KOPT-K1 (cell line): ENCODE measurements around the gene STK24.
"Not testable (repeated sequence)": the region's sequence is repeated elsewhere in the genome, so short reads cannot be mapped to it uniquely, and the experiment has no call there.

Source experiments
- H3K27ac ChIP-seq: fragments of 200-600 bp; sonication (generic); 2 replicates; pipeline ENCODE4 v1.5.1; 2016; ENCODE audit warnings: antibody characterized with exemption, mild to moderate bottlenecking, low read depth, low read length; ENCODE audit not compliant: poor library complexity, severe bottlenecking
- H3K36me3 ChIP-seq: fragments of 200-600 bp; sonication (generic); 2 replicates; pipeline ENCODE4 v1.5.1; 2017; ENCODE audit warnings: antibody characterized with exemption, mild to moderate bottlenecking, low read length, moderate library complexity; ENCODE audit not compliant: insufficient read depth
- H3K9me3 ChIP-seq: fragments of 200-600 bp; sonication (generic); 2 replicates; pipeline ENCODE4 v1.5.1; 2017; ENCODE audit warnings: antibody characterized with exemption, low read length, mild to moderate bottlenecking; ENCODE audit not compliant: insufficient read depth, poor library complexity, severe bottlenecking

STK24 gene

GRCh38 chr13:98571955-98572662, 4.8 kb downstream of the STK24 start:
- Histone ChIP-seq H3K36me3 (no peaks in the 10 kb centered on the region), H3K27ac (peak overlapping the region; percentile 67), H3K9me3 (peaks cover 8% of the 10 kb centered on the region)

DNA sequence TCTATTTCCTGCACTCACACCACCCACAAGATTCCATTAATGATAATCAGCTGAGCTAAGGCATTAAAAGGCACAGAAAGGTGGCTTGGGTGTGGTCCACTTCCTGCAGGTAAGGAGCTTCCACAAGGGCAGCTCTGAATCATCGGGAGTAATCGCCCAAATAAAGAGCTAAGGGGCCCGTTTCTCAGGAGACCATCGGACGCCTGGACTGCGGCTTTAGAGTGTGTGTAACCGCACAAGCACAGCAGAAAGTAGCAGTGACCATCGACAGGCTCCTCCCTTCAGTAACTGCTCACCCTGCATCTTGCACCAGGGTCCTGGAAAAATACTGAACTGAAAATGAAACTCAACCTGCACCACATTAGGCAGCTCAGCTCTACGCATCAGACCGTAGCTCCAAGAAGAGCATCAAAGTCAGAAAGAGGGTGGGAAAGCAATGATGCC, 6.0 kb downstream of the STK24 start:
- peak overlapping the region; percentile 67 for H3K27ac ChIP-seq

DNA sequence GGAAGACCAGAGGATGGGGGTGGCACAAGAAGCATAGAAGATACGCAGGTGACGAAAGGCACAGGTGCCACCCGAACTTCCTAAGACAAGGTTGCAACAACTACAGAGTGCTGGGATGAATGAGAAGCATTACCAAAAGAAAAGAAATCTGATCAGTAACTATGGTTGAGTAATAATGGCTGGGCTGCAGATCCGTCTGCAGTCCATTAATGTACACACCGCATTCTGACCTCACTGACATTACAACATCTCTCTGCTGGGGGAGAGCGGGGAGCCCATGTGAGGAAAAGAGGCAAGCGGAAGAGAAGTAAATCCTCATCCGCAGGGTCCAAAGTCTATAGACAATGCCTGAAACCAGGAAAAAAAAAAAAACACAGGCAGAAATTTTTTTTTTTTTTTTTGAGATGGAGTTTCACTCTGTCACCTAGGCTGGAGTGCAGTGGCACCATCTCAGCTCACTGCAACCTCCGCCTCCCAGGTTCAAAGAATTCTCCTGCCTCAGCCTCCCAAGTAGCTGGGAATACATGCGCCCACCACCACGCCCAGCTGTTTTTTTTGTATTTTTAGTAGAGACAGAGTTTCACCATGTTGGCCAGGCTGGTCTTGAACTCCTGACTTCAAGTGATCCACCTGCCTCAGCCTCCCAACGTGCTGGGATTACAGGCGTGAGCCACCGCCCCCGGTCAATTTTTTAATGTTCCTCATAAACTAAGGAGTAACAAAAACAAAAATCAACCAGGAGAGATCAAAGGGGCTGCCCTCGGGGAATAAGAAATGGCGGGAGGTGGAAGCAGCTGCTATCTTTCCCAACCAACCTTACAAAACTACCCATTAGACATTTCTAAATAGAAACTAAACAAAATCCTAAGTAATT, 7.2 kb downstream of the STK24 start:
- not testable (repeated sequence) for H3K27ac ChIP-seq, H3K9me3 ChIP-seq, H3K36me3 ChIP-seq

More for the DNA sequence above, 6.0 kb downstream of the STK24 start:
- Histone ChIP-seq H3K36me3 (no peaks in the 10 kb centered on the region), H3K9me3 (peaks cover 8% of the 10 kb centered on the region)

DNA sequence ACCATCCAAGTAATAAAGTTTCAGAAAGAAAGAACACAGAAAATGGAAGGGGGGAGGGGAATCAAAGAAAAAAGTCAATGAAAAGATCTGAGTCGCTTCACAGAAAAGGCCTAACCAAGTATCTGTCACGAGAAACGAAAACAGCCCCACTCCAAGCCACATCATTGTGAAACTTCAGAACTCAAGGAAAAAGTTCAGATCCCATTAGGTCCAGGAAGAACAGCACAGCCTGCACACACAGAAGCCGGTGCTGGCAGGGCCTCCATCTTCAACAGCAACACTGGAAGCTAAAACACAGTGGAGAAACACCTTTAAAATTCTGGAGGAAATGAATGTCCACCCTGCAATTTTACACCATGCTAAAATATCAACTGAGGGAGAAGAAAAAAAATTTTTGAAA, 8.0 kb downstream of the STK24 start:
- Histone ChIP-seq H3K36me3 (no peaks in the 10 kb centered on the region), H3K9me3 (peaks cover 8% of the 10 kb centered on the region), H3K27ac (no peak overlapping the region)

- H3K27ac ChIP-seq = no peak overlapping the region
- H3K36me3 ChIP-seq = no peaks in the 10 kb centered on the region
- peaks cover 8% of the 10 kb centered on the region for H3K9me3 ChIP-seq
Measured at GRCh38 chr13:98567140-98567539, 9.8 kb downstream of the STK24 start.

GRCh38 chr13:98565726-98566565, 11.0 kb downstream of the STK24 start:
- peaks cover 8% of the 10 kb centered on the region for H3K9me3 ChIP-seq
- no peak overlapping the region for H3K27ac ChIP-seq

GRCh38 chr13:98564204-98564603, 12.7 kb downstream of the STK24 start:
- peaks cover 5% of the 10 kb centered on the region for H3K9me3 ChIP-seq
- H3K27ac ChIP-seq = peak overlapping the region; percentile 71
- H3K36me3 ChIP-seq = no peaks in the 10 kb centered on the region

More at GRCh38 chr13:98565726-98566565, 11.0 kb downstream of the STK24 start:
- no peaks in the 10 kb centered on the region for H3K36me3 ChIP-seq

GRCh38 chr13:98563071-98563470, 13.8 kb downstream of the STK24 start:
- Histone ChIP-seq H3K9me3 (no peaks in the 10 kb centered on the region), H3K27ac (peak overlapping the region; percentile 71), H3K36me3 (no peaks in the 10 kb centered on the region)

DNA sequence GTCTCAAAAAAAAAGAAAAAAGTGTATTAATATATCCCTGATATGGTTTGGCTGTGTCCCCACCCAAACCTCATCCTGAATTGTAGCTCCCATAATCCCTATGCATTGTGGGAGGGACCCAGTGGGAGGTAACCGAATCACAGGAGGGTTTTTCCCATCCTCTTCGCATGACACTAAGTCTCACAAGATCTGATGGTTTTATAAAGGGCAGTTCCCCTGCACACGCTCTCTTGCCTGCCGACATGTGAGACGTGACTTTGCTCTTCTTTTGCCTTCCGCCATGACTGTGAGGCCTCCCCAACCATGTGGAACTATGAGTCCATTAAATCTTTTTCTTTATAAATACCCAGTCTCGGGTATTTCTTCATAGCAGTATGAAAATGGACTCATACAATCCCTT, 17.7 kb downstream of the STK24 start:
- Histone ChIP-seq H3K27ac (no peak overlapping the region), H3K36me3 (no peaks in the 10 kb centered on the region), H3K9me3 (no peaks in the 10 kb centered on the region)

- H3K27ac ChIP-seq = no peak overlapping the region
- H3K9me3 ChIP-seq = no peaks in the 10 kb centered on the region
- H3K36me3 ChIP-seq = no peaks in the 10 kb centered on the region
Measured at GRCh38 chr13:98557937-98558792, 18.7 kb downstream of the STK24 start.

- Histone ChIP-seq H3K36me3 (no peaks in the 10 kb centered on the region), H3K9me3 (no peaks in the 10 kb centered on the region), H3K27ac (no peak overlapping the region)
Measured at GRCh38 chr13:98556968-98557631, 19.8 kb downstream of the STK24 start.

DNA sequence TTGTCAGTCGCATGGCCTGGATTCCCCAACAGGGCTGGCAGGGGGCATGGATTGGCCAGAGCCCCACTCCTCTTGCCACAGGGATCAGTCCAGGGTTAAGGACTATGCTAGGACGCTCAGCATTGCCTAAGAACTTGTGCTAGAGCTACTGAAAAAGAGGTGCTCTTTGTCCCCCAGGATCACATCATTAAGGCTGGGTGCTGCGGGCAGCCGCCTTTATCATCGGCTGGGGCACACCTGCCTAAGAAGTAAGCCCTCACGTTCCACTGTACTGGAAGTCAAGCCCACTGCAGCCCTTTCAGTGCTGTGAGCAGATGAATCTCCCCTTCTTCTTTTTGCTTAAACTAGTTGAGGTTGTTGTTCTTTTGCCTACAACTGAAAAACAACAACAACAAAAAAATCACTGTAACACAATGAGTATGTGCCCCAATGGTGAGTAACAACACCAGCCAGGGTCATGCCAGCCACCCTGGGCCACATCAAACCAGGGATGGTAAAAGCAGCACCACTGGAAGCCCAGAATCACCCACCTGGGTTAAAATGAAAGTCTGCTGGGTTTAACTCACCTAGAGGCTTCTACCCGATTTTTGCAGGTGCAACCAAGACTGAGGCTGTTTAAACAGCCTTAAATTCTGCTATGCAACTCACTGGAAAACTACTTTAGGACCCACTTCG, 20.6 kb downstream of the STK24 start:
- no peak overlapping the region for H3K27ac ChIP-seq
- peaks cover 5% of the 10 kb centered on the region; the same call in 1 of the 2 replicates for H3K36me3 ChIP-seq
- H3K9me3 ChIP-seq = no peaks in the 10 kb centered on the region

GRCh38 chr13:98549728-98550317, 27.1 kb downstream of the STK24 start:
- Histone ChIP-seq H3K36me3 (peaks cover 27% of the 10 kb centered on the region), H3K9me3 (no peaks in the 10 kb centered on the region), H3K27ac (no peak overlapping the region)
